HG03469 (cell line): ENCODE measurements around the gene RSPH10B.
"Not testable (repeated sequence)": the region's sequence is repeated elsewhere in the genome, so short reads cannot be mapped to it uniquely, and the experiment has no call there.

ENCODE experiments used
- ATAC-seq: cut with Tn5 transposase; IDR thresholded peaks from one replicate; pipeline ENCODE4 v1.9.1; 2021; ENCODE audit warnings: mild to moderate bottlenecking, moderate library complexity, moderate number of reproducible peaks; ENCODE audit not compliant: unreplicated experiment

RSPH10B gene

GRCh38 chr7:5930290-5930689 lies 40.2 kb downstream of the RSPH10B start:
- ATAC-seq, result not testable (repeated sequence)

GRCh38 chr7:5926263-5926870 lies 44.1 kb downstream of the RSPH10B start:
- not testable (repeated sequence) for ATAC-seq

GRCh38 chr7:5924630-5925029 lies 45.9 kb downstream of the RSPH10B start:
- ATAC-seq, result not testable (repeated sequence)

GRCh38 chr7:5924180-5924579 lies 46.3 kb downstream of the RSPH10B start:
- ATAC-seq, result not testable (repeated sequence)

GRCh38 chr7:5916529-5916928 lies 54.0 kb downstream of the RSPH10B start:
- ATAC-seq, result not testable (repeated sequence)

- not testable (repeated sequence) for ATAC-seq
These were observed 61.7 kb downstream of the RSPH10B start for GRCh38 chr7:5908835-5909234.

GRCh38 chr7:5904726-5905125 lies 65.8 kb downstream of the RSPH10B start:
- not testable (repeated sequence) for ATAC-seq

GRCh38 chr7:5903002-5903401 lies 67.5 kb downstream of the RSPH10B start:
- not testable (repeated sequence) for ATAC-seq

- ATAC-seq, result not testable (repeated sequence)
These were observed 71.8 kb downstream of the RSPH10B start, which contains the start of gene CCZ1 for GRCh38 chr7:5898480-5899224. Gene CCZ1, plus strand, starts transcription at chr7:5898733. Its CDS starts 67 bp downstream, at chr7:5898800.

- not testable (repeated sequence) for ATAC-seq
These were observed 73.0 kb downstream of the RSPH10B start for GRCh38 chr7:5897369-5897919.

- no peak for ATAC-seq
These were observed 78.0 kb downstream of the RSPH10B start for GRCh38 chr7:5892498-5892897.

- ATAC-seq, result not testable (repeated sequence)
These were observed 80.2 kb downstream of the RSPH10B start for GRCh38 chr7:5890244-5890643.

GRCh38 chr7:5888021-5888420 lies 82.5 kb downstream of the RSPH10B start:
- not testable (repeated sequence) for ATAC-seq

GRCh38 chr7:5884431-5884830 lies 86.1 kb downstream of the RSPH10B start:
- not testable (repeated sequence) for ATAC-seq

GRCh38 chr7:5880106-5880505 lies 90.4 kb downstream of the RSPH10B start:
- ATAC-seq, result not testable (repeated sequence)

- not testable (repeated sequence) for ATAC-seq
These were observed 90.9 kb downstream of the RSPH10B start for GRCh38 chr7:5879591-5879990.
